ENCODE data around the gene SECISBP2L. TPM values are rescaled to one million over a fixed set of nuclear protein-coding genes. Genes with fewer than 3 reads are reported as not detected.

Gene SECISBP2L
- total RNA-seq, 3 donors from 2014 or later = 49.2 to 70.6 (median 62.3) TPM

GRCh38 chr15:48989170-48989569, 57.1 kb downstream of the SECISBP2L start:
- no peak overlapping the region for H3K4me3 ChIP-seq
- no peak for DNase-seq (ENCODE audit: low spot score in 2 of 2)
- TF ChIP-seq POLR2A (IDR thresholded peaks at IDR 0.05) (no peak), POLR2AphosphoS5 (IDR thresholded peaks at IDR 0.05) (no peak)
- TF ChIP-seq, protein P1, sequence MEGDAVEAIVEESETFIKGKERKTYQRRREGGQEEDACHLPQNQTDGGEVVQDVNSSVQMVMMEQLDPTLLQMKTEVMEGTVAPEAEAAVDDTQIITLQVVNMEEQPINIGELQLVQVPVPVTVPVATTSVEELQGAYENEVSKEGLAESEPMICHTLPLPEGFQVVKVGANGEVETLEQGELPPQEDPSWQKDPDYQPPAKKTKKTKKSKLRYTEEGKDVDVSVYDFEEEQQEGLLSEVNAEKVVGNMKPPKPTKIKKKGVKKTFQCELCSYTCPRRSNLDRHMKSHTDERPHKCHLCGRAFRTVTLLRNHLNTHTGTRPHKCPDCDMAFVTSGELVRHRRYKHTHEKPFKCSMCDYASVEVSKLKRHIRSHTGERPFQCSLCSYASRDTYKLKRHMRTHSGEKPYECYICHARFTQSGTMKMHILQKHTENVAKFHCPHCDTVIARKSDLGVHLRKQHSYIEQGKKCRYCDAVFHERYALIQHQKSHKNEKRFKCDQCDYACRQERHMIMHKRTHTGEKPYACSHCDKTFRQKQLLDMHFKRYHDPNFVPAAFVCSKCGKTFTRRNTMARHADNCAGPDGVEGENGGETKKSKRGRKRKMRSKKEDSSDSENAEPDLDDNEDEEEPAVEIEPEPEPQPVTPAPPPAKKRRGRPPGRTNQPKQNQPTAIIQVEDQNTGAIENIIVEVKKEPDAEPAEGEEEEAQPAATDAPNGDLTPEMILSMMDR (IDR thresholded peaks at IDR 0.05) = no peak
- intact Hi-C loops (cut with DNase I; ENCODE audit: low total_unique reads) = no loop called here
- no peaks in the 10 kb centered on the region for H3K27me3 ChIP-seq
- H3K27ac ChIP-seq = no peak overlapping the region
- peaks cover 7% of the 10 kb centered on the region for H3K36me3 ChIP-seq
- H3K4me1 ChIP-seq = peaks cover 0 to 8% of the 10 kb centered on the region in 2 donors
- H3K9me3 ChIP-seq = no peaks in the 10 kb centered on the region

- intact Hi-C loops (cut with DNase I; ENCODE audit: low total_unique reads) = no loop called here
- TF ChIP-seq, protein P1 (IDR thresholded peaks at IDR 0.05) = no peak
- TF ChIP-seq POLR2AphosphoS5 (IDR thresholded peaks at IDR 0.05) (no peak), POLR2A (IDR thresholded peaks at IDR 0.05) (no peak)
Observed at GRCh38 chr15:48987142-48987541, 59.1 kb downstream of the SECISBP2L start.

GRCh38 chr15:48986240-48986639, 60.0 kb downstream of the SECISBP2L start:
- Histone ChIP-seq H3K36me3 (no peaks in the 10 kb centered on the region), H3K27me3 (no peaks in the 10 kb centered on the region), H3K4me1 (peaks cover 0 to 8% of the 10 kb centered on the region in 2 donors), H3K4me3 (no peak overlapping the region), H3K27ac (no peak overlapping the region), H3K9me3 (no peaks in the 10 kb centered on the region)
- DNase-seq (ENCODE audit: low spot score in 2 of 2) = no peak
- TF ChIP-seq, protein P1 (IDR thresholded peaks at IDR 0.05) = no peak
- no peak for TF ChIP-seq POLR2A (IDR thresholded peaks at IDR 0.05)
- no peak for TF ChIP-seq POLR2AphosphoS5 (IDR thresholded peaks at IDR 0.05)
- intact Hi-C loops (cut with DNase I; ENCODE audit: low total_unique reads) = no loop called here

More at GRCh38 chr15:48987142-48987541, 59.1 kb downstream of the SECISBP2L start:
- no peaks in the 10 kb centered on the region for H3K9me3 ChIP-seq
- no peak overlapping the region for H3K4me3 ChIP-seq
- peaks cover 0 to 8% of the 10 kb centered on the region in 2 donors for H3K4me1 ChIP-seq
- peaks cover 2% of the 10 kb centered on the region for H3K36me3 ChIP-seq
- DNase-seq (ENCODE audit: low spot score in 2 of 2) = no peak
- H3K27me3 ChIP-seq = no peaks in the 10 kb centered on the region
- no peak overlapping the region for H3K27ac ChIP-seq

DNA sequence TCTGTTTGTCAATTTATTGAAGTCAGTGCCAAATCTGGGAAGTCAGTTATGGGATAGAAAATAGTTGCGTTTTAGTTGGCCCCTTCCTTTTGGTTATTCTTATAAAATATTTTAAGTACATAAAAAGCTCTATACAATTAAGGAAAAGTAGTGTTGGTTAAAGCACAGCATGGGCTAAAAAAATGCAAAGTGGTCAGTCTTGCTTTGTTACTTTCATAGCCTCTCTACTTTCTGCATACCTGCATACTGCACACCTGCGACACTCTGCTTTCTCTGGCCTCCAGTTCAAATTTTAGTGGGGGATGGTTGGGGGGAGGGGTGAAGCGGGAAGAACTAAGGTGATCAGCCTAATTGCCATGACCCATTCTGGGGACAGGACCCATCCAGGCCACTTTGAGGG, 60.7 kb downstream of the SECISBP2L start:
- no peak for DNase-seq (ENCODE audit: low spot score in 2 of 2)
- Histone ChIP-seq H3K9me3 (no peaks in the 10 kb centered on the region), H3K27me3 (no peaks in the 10 kb centered on the region), H3K4me1 (peaks cover 0 to 8% of the 10 kb centered on the region in 2 donors), H3K4me3 (no peak overlapping the region), H3K27ac (no peak overlapping the region), H3K36me3 (no peaks in the 10 kb centered on the region)
- TF ChIP-seq, protein P1 (IDR thresholded peaks at IDR 0.05) = no peak
- TF ChIP-seq POLR2A (IDR thresholded peaks at IDR 0.05) (no peak), POLR2AphosphoS5 (IDR thresholded peaks at IDR 0.05) (no peak)
- intact Hi-C loops (cut with DNase I; ENCODE audit: low total_unique reads) = no loop called here

DNA sequence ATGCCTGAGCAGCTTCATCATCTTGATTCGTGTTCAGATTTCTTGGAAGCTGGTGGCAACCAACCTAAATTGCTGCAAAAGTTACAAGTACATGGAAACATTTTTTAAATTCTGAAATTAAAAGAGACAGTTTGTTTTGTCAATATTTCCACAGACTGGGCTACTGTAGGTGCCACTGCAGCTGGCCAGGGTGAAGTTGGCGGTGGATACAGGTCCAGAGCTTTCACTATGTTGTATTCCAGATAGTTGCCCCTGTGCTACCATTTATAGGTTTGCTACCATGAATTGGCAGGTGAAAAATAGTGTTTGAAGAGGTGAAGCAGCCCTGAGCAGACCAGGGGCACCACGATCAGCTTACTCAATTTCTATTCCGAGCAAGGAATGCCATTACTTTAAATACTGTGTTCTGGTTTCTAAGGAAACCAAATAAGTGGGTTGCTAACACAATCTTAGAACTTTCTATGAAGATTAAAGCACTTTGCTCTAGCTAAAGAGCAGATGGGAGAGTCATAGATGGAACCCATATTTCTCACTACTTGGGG, 61.4 kb downstream of the SECISBP2L start:
- intact Hi-C loops (cut with DNase I; ENCODE audit: low total_unique reads) = no loop called here
- peak overlapping the region; percentile 41 to 70 for H3K27ac ChIP-seq
- no peaks in the 10 kb centered on the region for H3K9me3 ChIP-seq
- DNase-seq (ENCODE audit: low spot score in 2 of 2) = no peak
- H3K4me1 ChIP-seq = peaks cover 0 to 8% of the 10 kb centered on the region in 2 donors
- H3K36me3 ChIP-seq = no peaks in the 10 kb centered on the region
- H3K27me3 ChIP-seq = no peaks in the 10 kb centered on the region
- H3K4me3 ChIP-seq = no peak overlapping the region
- TF ChIP-seq, protein P1 (IDR thresholded peaks at IDR 0.05) = no peak
- TF ChIP-seq POLR2A (IDR thresholded peaks at IDR 0.05) (no peak), POLR2AphosphoS5 (IDR thresholded peaks at IDR 0.05) (no peak)
